IPS-20b (cell line): ENCODE measurements around the gene KLHL18.

ENCODE experiments used
- H3K27ac ChIP-seq: one replicate; pipeline ENCODE4 v1.5.1; 2013; ENCODE audit warnings: low read length
- H3K27me3 ChIP-seq: 2 replicates; pipeline ENCODE4 v1.6.1; 2013; ENCODE audit warnings: mild to moderate bottlenecking, low read length, inconsistent platforms; ENCODE audit not compliant: insufficient read depth
- H3K36me3 ChIP-seq: 2 replicates; pipeline ENCODE4 v1.6.1; 2013; ENCODE audit warnings: low read depth, mild to moderate bottlenecking, inconsistent platforms, low read length, moderate library complexity; ENCODE audit not compliant: insufficient read depth
- H3K4me1 ChIP-seq: 2 replicates; pipeline ENCODE4 v1.6.1; 2013; ENCODE audit warnings: mild to moderate bottlenecking, control low read depth, inconsistent platforms, low read length, moderate library complexity; ENCODE audit not compliant: insufficient read depth
- H3K4me3 ChIP-seq: 2 replicates; pipeline ENCODE4 v1.5.1; 2013; ENCODE audit warnings: mild to moderate bottlenecking, low read length, inconsistent platforms
- H3K9ac ChIP-seq: 2 replicates; pipeline ENCODE4 v1.6.1; 2013; ENCODE audit warnings: low read depth, mild to moderate bottlenecking, inconsistent platforms, low read length, moderate library complexity
- H3K9me3 ChIP-seq: 2 replicates; pipeline ENCODE4 v1.6.1; 2013; ENCODE audit warnings: mild to moderate bottlenecking, low read depth, low read length, inconsistent platforms; ENCODE audit not compliant: insufficient read depth

Gene KLHL18

GRCh38 chr3:47370887-47371697 lies 88.3 kb downstream of the KLHL18 start:
- no peaks in the 10 kb centered on the region for H3K27me3 ChIP-seq
- no peaks in the 10 kb centered on the region; the same call in 1 of the 2 replicates for H3K4me1 ChIP-seq
- no peak overlapping the region for H3K27ac ChIP-seq
- no peak overlapping the region for H3K4me3 ChIP-seq
- H3K9ac ChIP-seq, result peak overlapping the region; percentile 63; the same call in 1 of the 2 replicates
- no peaks in the 10 kb centered on the region for H3K9me3 ChIP-seq
- H3K36me3 ChIP-seq, result no peaks in the 10 kb centered on the region

- Histone ChIP-seq H3K36me3 (no peaks in the 10 kb centered on the region), H3K27ac (no peak overlapping the region), H3K27me3 (no peaks in the 10 kb centered on the region), H3K4me1 (peaks cover 2% of the 10 kb centered on the region; the same call in 1 of the 2 replicates), H3K9me3 (no peaks in the 10 kb centered on the region), H3K4me3 (no peak overlapping the region), H3K9ac (no peak overlapping the region)
These were observed 91.8 kb downstream of the KLHL18 start for GRCh38 chr3:47374587-47374986.

DNA sequence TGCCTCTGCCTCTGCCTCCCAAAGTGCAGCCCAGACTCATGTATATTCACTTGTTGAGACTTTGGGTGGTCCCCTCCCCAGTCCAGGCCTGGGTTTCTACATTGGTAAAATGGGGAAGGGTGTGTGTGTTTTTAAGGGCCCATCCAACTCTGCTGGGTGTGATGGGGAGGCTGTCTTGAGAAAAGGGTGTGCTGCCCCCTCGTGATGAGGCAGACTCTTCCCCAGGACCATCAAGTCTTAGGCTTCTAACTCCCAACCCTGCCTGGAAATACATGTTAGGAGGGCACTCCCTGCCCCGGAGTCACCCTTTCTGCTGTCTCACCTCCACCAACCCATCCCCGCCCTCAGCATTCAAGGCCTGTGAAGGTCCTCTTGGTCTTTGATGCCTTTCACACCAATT lies 93.6 kb downstream of the KLHL18 start:
- Histone ChIP-seq H3K27ac (no peak overlapping the region), H3K4me3 (no peak overlapping the region), H3K27me3 (no peaks in the 10 kb centered on the region), H3K36me3 (no peaks in the 10 kb centered on the region), H3K4me1 (peaks cover 6% of the 10 kb centered on the region; the same call in 1 of the 2 replicates), H3K9me3 (no peaks in the 10 kb centered on the region), H3K9ac (no peak overlapping the region)

DNA sequence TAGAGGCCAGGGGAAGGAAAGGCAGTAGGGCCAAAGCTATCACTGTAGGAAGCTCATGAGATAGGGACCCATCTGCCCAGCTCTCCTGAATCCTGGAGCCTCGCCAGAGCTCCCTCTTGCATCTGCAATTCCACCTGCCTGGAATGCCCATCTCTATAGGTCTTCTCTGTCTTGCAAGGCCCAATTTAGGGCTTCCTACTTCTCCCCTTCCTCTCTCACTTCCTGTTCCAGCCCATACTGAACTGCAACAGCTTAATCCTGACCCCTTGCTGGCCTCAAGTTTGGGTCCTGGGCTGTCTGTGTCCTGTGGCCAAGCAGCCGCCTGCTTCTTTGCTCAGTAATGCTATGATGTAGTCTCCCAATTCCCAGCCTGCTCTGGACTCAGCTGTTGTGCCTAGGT lies 94.4 kb downstream of the KLHL18 start:
- H3K9me3 ChIP-seq, result no peaks in the 10 kb centered on the region
- H3K4me1 ChIP-seq, result peaks cover 6% of the 10 kb centered on the region; the same call in 1 of the 2 replicates
- H3K36me3 ChIP-seq, result no peaks in the 10 kb centered on the region
- no peak overlapping the region for H3K27ac ChIP-seq
- H3K9ac ChIP-seq, result no peak overlapping the region
- H3K27me3 ChIP-seq, result no peaks in the 10 kb centered on the region
- H3K4me3 ChIP-seq, result no peak overlapping the region

- Histone ChIP-seq H3K27ac (no peak overlapping the region), H3K9me3 (no peaks in the 10 kb centered on the region), H3K4me1 (peaks cover 6% of the 10 kb centered on the region; the same call in 1 of the 2 replicates), H3K9ac (no peak overlapping the region), H3K27me3 (no peaks in the 10 kb centered on the region), H3K4me3 (no peak overlapping the region), H3K36me3 (0 out of 2 replicates have a peak, but pooled peaks cover 4% of the 10 kb centered on the region)
These were observed 96.1 kb downstream of the KLHL18 start for GRCh38 chr3:47378869-47379268.

- Histone ChIP-seq H3K27ac (peak overlapping the region; percentile 87), H3K4me1 (peaks cover 6% of the 10 kb centered on the region; the same call in 1 of the 2 replicates), H3K9me3 (no peaks in the 10 kb centered on the region), H3K4me3 (peak overlapping the region; percentile 86), H3K9ac (peak overlapping the region; percentile 93; the same call in 1 of the 2 replicates), H3K27me3 (no peaks in the 10 kb centered on the region), H3K36me3 (0 out of 2 replicates have a peak, but pooled peaks cover 4% of the 10 kb centered on the region)
These were observed 96.7 kb downstream of the KLHL18 start for GRCh38 chr3:47379411-47379899.

DNA sequence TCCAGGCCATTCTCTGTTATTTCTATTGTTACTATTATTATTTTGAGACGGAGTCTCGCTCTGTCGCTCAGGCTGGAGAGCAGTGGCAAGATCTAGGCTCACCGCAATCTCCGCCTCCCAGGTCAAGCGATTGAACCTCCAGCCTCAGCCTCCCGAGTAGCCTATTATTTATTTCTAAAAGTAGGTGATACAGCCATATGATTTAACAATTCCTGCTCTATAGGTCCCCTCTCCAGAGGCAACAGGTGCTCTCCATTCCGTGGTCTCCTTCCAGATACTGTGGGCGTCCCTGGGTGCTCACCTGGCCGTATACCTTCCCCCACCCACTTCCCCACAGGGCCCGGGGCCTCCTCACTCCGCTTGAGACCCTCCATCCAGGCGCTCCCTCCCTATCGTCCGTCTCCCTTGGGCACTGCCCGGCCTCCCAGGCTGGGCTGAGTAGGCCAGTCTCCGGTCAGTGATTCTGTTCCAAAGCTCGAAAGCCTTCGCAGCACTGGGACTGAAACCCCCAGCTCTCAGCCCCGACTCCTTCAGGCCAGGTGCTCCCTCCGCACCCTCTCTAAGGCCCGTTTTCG lies 97.4 kb downstream of the KLHL18 start:
- Histone ChIP-seq H3K27ac (peak overlapping the region; percentile 87), H3K27me3 (no peaks in the 10 kb centered on the region), H3K4me3 (peak overlapping the region; percentile 86), H3K4me1 (peaks cover 6% of the 10 kb centered on the region; the same call in 1 of the 2 replicates), H3K36me3 (0 out of 2 replicates have a peak, but pooled peaks cover 6% of the 10 kb centered on the region), H3K9me3 (no peaks in the 10 kb centered on the region), H3K9ac (peak overlapping the region; percentile 93)

- H3K27ac ChIP-seq, result peak within 1 kb of the TSS; percentile 87
These were observed 98.0 kb downstream of the KLHL18 start, which contains the start of gene PTPN23 for GRCh38 chr3:47380601-47381316. PTPN23 (plus strand) TSS chr3:47381021; CDS start chr3:47381097, 76 bp downstream.

DNA sequence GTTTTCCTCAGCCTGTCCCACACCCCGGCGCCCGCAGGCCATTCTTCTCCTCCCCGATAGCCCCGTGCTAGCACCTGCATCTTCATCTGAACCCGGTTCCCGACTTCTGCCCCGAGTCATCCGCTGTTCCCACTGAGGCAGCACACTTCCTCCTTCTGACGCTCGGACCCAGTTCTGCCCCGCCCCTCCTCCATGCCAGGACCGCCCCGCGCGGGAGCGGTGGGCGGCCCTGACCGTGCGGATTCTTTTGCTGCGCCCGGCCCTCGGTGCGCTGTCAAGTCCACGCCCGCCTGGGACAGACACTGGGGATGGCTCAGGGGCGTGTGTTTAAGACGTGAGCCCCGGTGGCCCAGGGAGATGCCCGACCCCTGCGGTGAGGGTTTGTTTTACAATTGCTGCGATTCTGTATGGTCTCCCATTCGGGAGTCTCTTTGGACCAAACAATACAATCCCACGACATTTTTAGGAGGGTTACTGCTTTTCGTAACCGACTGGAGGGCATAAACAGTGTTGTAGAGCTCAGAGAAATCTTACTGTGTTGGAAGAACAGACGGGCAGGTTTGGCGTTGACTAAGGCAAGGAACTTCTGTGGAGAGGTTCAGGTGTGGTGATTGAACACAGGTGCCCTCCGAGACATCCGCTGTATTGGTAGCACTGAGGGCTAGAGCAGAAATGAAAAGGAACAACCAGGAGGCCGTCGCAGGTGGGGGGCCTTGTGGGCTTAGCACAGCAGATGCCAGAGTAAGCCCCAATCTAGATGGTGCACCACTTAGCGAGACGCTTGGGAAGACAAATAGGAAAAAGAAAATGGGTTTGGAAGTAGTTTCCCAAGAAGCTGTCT lies 98.8 kb downstream of the KLHL18 start:
- no peaks in the 10 kb centered on the region for H3K9me3 ChIP-seq
- 0 out of 2 replicates have a peak, but pooled peaks cover 7% of the 10 kb centered on the region for H3K36me3 ChIP-seq
- H3K9ac ChIP-seq, result peak overlapping the region; percentile 93; the same call in 1 of the 2 replicates
- H3K27ac ChIP-seq, result no peak overlapping the region
- H3K27me3 ChIP-seq, result no peaks in the 10 kb centered on the region
- peaks cover 6% of the 10 kb centered on the region; the same call in 1 of the 2 replicates for H3K4me1 ChIP-seq
- peak overlapping the region; percentile 86 for H3K4me3 ChIP-seq

More at GRCh38 chr3:47380601-47381316, 98.0 kb downstream of the KLHL18 start, which contains the start of gene PTPN23:
- Histone ChIP-seq H3K9ac (peak within 1 kb of the TSS; percentile 93), H3K9me3 (no peaks in the 10 kb centered on the region), H3K4me3 (peak within 1 kb of the TSS; percentile 86), H3K36me3 (0 out of 2 replicates have a peak, but pooled peaks cover 7% of the 10 kb centered on the region), H3K4me1 (peaks cover 6% of the 10 kb centered on the region; the same call in 1 of the 2 replicates), H3K27me3 (no peaks in the 10 kb centered on the region)

DNA sequence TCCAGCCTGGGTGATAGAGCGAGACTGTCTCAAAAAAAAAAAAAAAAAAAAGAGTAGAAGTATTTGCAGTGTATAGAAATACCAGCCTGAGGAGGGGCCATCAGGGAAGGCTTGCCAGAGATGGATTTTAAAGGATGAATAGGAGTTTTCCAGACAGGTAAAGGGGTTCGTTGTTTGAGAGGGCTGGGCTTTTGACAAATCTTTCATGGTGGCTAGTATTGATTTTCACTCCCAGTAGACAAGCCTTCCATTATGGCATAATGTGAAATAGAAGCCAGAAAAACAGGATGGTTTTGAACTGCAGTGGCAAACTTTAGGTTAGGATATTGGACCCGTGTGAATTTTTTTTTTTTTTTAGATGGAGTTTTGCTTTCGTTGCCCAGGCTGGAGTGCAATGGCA lies 101.7 kb downstream of the KLHL18 start:
- Histone ChIP-seq H3K27ac (no peak overlapping the region), H3K4me3 (no peak overlapping the region), H3K27me3 (no peaks in the 10 kb centered on the region), H3K9ac (no peak overlapping the region), H3K9me3 (no peaks in the 10 kb centered on the region), H3K4me1 (peaks cover 5% of the 10 kb centered on the region; the same call in 1 of the 2 replicates), H3K36me3 (peaks cover 13% of the 10 kb centered on the region; the same call in 1 of the 2 replicates)
